ENCODE results near the gene SAXO2.
"Not testable (repeated sequence)": the region's sequence is repeated elsewhere in the genome, so short reads cannot be mapped to it uniquely, and the experiment has no call there.

The SAXO2 gene

DNA sequence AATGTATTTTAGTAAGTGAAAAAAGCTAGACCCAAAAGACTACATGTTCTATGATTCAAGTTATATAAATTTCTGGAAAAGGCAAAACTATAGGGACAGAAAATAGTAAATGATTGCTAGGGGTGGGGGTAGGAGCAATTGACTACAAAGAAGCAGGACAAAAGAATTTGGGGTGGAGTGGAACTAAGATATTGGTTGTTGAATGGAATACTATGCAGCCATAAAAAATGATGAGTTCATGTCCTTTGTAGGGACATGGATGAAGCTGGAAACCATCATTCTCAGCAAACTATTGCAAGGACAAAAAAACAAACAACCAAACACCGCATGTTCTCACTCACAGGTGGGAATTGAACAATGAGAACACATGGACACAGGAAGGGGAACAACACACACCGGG, 25.6 kb downstream of the SAXO2 start:
- not testable (repeated sequence) for DNase-seq

DNA sequence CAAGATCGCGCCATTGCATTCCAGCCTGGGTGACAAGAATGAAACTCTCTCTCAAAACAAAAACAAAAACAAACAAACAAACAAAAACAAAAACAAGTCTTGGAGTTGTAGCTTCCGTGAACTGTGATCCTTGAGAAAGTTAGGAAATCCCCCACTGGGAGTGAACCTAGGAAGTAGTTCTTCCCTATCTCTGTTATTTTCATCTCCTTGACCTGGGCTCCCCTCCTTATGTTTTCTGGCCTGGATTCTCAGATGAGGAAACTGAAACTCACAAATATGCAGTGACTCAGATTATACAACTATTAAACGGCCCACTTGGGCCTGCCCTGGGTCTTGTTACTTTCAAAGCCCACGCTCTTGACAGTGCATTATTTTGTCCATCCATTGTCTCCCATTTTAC, 29.7 kb downstream of the SAXO2 start:
- peak; percentile 50 to 64 (median 61) for DNase-seq

DNA sequence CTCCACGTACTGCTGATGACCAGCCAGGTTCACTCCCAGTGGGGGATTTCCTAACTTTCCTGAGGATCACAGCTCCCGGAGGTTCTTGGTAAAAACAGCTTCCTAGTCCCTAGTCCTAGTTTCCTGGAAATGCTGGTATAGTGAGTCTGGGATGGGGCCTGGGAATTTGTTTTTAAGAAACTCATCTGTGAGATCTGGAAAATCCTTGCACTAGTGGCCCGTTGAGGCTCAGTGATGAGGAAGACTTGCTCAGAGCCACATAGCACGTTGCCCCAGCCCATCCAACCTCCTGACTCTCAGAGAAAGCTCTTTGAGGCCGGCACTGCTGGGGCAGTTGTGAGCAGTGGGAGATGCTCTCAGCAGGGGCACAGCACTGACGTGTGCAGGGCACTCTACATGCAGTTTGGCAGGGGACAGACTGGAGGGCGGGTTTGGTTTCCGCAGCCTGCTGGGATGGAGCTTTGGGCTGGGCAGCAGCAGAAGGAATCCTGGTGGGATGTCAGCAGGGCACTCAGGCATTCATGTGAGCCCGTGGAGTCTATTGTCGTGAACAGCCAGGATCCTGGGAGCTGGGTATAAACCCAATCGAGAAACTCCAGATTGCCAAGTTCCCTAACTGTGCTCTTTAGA, 31.6 kb downstream of the SAXO2 start:
- no peak for DNase-seq

DNA sequence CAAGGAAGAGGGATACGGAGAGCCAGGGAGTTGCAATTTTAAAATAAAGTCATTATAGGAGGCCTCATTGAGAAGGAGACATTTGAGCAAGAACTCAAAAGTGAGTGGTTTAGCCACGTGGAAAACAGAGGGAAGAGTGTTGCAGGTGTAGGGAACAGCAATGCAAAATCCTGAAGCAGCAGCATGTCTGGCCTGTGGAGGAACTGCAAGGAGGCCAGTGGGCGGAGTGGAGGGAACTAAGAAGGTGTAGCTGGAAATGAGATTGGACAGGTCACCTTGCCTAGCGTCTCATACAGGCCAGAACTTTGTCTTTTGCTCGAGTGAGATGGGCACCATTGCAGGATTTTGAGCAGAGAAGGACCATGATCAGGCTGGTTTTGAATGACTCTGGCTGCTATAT, 34.9 kb downstream of the SAXO2 start:
- DNase-seq, result no peak

DNA sequence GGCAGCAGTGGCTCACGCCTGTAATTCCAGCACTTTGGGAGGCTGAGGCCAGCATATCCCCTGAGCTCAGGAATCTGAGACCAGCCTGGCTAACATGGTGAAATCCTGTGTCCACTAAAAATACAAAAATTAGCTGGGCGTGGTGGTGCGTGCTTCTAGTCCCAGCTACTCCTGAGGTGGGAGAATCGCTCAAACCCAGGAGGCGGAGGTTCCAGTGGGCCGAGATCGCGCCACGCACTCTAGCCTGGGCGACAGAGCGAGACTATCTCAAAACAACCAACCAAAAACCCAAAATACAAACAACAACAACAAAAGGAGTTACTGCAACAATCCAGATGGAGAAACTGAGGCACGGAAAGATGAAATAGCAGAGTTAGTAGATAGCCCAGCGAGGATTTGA, 35.4 kb downstream of the SAXO2 start:
- no peak for DNase-seq

DNA sequence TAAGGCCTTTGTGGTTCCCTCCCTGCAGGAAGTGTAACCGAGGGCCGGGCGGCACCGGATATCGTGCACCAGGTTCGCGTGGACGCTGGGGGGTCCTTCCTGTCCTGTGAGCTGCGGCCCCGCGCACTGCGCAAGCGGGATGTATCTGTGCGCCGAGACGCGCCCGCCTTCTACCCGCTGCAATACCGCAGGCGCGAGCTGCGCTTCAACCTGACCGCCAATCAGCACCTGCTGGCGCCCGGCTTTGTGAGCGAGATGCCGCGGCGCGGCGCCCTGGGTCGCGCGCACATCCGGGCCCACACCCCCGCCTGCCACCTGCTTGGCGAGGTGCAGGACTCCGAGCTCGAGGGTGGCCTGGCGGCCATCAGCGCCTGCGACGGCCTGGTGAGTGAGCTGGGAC, 35.9 kb downstream of the SAXO2 start:
- no peak for DNase-seq

DNA sequence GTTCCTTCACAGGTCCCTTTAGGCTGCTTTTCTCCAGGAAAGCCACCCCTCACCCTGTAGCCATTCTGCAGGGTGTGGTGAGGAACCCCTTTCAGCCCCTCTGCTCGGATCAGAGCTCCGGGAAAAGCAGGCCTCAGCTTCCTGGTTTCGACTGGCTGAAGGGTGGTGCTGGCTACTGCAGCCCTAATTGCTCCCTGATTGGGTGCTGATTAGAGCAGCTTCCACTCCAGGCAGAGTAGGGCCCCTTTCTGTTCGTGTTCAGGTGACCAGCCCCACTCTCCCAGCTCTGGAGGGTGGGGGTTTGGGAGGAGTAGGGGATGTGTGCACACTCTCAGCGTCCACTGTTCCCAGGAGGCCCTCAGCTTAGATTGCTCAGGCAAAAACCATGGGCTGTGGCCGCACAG, 36.9 kb downstream of the SAXO2 start:
- DNase-seq, result not testable (repeated sequence)

DNA sequence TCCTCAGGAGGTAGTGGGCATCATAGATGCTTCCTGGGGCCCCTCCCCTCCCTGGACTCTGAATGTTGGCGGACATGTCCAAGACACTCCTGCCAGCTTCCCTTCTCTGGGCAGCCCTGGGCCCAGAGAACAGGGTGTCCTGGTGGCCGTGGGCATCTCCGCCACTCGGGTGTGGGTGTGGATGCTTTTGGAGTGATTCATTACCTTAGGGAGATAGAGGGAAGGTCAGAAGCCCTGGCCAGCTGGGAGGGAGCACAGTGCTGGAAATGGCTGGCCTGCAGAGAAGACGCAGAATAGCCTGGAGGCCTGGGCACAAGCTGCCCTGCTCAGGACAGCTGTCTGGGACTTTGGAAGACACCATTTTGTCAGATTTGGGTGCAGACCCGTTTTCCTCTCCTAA, 37.7 kb downstream of the SAXO2 start:
- not testable (repeated sequence) for DNase-seq

DNA sequence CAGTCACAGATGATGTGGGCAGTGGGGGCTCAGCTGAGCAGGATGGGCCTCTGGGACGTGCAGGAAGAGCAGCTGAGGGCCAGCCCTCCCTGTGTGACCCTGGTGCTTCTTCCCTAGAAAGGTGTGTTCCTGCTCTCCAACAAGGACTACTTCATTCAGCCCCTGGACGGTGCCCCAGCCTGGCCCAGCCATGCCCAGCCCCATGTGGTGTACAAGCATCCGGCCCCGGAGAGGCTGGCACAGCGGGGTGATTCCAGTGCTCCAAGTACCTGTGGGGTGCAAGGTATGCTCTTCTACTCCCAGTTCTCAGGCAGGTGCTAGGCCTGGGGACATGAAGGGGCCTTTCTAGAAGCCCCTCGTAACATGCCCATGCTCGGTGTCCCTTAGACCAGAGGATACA, 38.3 kb downstream of the SAXO2 start:
- no peak for DNase-seq

DNA sequence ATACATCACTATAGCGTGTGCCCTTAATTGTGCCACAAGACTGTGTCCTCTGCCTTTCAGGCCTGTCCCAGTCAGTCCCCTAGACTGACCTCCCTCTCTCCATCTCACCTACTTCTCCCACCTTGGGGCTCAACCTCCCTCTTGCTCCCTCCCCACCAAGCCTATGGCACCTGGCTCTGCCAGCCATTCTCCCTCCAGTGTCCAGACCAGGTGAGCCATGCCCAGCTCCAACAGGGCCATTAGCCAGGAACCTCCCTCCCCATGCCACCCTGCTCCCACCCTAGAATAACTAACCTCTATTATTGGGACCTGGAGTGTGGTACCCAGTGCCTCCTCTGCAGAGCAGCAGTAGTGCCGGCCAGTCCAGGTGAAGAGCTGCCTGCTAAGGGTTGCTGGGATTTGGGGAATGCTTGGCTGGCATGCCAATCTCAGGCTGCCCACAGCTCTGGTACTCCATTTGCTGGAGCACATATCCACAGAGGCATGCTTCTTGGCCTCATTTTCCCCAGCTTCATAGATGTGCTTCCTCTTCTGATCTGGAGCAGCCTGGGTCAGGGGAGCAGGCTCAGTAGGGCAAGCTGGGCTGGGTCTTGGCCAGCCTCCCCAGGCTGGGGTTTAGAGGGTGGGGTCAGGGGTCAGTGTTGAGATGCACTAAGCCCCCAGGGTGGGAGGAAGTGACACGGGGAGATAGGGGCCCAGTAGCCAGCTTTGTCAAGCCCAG, 38.8 kb downstream of the SAXO2 start:
- DNase-seq, result no peak

DNA sequence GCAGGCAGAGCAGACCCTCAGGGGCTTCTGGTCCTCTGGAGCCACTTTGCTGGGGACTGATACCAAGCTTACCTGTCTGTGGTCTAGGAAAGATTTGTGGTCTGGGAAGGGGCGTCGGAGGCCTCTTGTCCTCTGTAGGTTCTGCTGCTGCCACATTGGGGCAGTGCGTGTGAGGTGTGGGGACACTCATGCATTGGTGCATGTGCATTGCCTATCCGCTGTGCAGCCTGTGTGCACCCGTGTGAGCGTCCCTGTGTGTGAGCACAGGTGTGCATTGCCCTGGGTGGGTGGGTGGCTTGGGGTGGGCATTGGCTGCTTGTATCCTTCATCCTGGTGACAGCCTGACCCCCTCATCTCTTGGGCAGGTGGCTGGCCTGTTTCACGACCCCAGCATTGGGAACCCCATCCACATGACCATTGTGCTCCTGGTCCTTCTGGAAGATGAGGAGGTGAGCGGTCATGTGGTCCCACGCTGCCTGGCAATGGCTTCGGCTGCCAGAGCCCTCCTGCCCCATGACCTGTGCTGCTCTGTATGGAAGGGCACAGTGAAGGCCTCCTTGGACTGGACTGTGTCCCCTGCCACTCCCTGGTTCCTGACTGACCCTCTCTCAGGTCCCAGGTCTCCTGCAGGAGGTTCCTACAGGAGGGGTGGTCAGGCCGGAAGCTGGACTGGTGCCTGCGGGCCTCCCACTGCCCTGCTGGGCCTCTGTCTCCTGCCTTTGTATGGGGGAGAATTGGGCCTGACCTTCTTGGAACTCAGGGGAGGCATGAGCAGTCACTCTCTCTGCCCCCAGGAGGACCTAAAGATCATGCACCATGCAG, 41.5 kb downstream of the SAXO2 start:
- DNase-seq, result no peak

DNA sequence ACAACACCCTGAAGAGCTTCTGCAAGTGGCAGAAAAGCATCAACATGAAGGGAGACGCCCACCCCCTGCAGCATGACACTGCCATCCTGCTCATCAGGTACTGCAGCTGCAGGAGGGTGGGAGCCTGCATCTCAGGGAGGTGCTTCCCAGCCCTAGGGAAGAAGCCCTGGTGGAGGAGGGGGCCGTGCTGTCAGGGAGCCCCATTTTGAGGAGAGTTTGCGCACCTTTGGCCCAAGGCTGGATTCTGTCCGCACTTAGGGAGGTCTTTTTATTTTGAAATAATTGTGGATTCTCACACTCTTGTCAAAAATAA, 42.1 kb downstream of the SAXO2 start:
- no peak for DNase-seq

DNA sequence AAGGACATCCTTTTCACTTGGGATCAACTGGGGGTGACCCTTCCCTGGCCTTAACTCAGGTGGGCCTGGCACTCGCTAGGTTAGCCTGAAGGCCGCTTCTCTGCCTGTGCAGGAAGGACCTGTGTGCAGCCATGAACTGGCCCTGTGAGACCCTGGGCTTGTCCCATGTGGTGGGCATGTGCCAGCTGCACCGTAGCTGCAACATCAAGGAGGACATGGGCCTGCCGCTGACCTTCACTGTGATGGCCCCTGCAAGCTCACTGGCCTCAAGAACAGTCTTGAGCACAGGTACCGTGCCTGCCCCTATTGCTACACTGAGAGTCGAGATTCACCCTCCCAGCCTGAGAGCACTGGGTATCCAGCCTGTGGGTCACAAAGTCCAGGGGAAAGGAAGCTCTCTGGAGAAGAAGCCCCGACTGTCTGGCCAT, 43.0 kb downstream of the SAXO2 start:
- no peak for DNase-seq

DNA sequence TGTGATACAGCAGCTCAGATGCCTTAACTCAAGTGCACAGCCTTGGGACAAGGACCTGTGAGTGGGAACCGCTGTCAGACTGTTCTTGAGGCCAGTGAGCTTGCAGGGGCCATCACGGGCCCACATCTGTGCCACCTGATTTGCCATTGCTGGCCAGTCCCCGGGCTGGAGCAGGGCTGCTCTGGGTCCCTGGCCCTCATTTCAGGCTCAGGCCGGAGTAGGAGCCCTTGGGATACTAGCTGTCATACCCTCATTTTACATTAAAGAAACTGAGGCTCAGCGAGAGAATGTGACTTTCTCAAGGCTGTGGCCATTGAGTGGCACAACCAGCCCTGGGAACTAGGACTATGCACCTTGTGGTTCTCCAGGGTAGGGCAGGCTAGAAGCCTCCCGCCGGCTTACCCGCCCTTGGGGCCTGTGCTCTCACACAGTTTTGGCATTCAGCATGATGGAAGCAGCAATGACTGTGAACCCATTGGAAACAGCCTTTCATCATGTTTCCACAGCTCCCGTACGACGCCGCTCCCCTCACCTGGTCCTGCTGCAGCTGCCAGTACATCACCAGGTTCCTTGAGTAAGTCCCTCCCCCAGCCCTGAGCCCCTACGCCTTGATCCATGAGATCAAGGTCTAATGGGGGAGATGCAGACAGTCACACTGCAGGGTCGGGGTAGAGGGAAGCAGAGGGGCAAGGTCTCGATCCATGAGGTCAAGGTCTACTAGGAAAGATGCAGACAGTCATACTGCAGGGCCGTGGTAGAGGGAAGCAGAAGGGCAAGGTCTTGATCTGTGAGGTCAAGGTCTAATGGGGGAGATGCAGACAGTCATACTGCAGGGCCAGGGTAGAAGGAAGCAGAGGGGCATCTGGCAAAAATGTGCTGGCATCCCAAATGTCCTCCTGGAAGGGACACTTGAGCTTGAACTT, 44.4 kb downstream of the SAXO2 start:
- DNase-seq, result no peak

DNA sequence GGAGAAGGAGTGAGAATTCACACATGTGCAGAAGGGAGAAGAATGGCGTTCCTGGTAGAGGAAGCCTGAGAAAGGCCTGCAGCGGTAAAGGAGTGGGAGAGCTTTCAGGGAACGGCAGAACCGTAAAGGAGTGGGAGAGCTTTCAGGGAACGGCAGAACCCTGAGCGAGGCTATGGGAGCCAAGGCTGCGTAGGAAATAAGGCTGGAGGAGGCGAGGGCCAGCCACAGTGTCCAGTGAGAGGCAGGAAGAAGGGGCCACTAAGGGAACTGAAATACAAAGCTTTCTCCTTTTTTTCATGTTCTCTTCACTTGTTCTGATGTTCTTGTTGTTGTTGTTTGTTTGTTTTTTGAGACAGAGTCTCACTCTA, 45.1 kb downstream of the SAXO2 start:
- DNase-seq, result no peak

DNA sequence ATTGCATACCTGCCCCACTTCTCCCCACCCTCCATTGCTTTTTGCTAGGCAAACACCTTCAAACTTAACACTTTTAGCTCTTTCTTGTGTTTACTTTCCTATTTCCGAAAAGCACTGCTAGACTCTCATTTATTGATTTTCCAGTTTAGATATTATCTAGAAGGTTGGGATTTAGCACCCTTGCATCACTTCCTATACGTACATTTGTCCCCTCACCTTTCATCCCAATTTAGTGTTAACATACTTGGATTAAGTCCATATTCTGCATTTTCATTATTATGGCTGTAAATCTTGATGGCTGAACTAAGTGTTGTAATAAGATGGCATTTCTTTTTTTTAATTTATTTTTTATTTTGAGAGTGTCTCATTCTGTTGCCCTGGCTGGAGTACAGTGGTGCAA, 47.2 kb downstream of the SAXO2 start:
- DNase-seq, result no peak

DNA sequence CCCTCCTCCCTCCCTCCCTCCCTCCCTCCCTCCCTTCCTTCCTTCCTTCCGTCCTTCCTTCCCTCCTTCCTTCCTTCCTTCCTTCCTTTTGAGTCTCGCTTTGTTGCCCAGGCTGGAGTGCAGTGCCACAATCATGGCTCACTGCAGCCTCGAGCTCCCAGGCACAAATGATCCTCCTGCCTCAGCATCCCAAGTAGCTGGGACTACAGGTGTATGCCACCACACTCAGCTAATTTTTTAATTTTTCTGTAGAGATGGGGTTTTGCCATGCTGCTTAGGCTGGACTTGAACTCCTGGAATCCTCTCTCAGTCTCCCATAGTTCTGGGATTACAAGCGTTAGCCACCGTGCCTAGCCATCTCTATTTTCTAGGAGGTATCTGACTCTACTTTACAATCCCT, 48.7 kb downstream of the SAXO2 start:
- DNase-seq, result not testable (repeated sequence)

DNA sequence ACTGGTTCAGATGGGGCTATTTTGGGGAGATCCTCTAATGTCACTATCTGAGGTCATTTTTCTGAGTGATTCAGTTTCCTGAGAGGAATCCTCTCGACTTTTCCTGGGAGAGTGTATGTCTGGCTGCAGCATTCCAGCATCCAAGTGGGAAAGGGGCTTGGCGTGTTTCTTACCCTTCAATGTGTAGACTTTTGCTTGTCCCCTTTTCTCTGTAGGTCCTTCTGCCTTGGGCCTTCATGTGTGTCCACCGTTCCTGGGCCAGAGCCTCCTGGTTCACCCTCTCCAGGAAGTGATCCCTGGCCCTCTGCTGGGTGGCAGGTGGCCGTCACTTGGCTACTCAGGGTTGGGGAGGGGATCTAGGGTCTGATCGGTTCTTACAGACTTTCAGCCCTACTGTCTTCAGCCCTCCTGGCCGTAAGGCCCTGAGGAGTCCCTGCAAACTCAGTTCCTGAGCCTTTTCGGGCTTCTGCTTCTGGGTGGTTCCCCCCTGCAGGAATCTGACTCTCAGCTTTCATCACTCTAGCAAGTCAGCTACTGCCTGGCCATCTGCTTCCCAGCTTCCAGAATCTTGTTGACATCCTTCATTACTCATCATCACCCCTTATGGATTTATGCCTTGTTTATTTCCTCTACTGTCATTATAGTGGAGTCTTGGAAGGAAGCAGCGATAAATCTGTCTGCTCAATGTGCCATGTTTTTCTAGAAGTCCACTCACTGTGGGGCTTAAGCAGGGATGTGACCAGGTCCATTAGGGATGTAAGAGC, 50.1 kb downstream of the SAXO2 start:
- DNase-seq, result no peak

DNA sequence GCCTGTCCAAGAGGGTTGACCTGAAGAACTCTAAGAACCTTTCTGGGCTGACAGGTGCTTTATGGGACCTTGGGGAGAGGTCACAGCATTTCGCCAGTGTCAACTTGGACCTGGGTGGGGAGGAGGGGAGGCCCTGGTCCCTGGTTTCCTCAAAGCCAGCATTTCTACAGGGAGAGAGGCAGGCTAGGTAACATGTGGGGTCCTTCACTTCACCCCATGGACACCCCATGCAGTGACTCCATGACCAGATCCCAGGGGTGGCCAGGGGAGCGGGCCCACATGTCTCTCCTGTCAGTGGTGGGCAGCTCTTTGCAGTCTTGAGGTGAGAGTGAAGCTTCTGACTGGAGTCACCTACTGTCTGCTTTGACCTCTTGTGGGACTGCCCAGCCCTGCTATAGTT, 50.8 kb downstream of the SAXO2 start:
- no peak for DNase-seq

DNA sequence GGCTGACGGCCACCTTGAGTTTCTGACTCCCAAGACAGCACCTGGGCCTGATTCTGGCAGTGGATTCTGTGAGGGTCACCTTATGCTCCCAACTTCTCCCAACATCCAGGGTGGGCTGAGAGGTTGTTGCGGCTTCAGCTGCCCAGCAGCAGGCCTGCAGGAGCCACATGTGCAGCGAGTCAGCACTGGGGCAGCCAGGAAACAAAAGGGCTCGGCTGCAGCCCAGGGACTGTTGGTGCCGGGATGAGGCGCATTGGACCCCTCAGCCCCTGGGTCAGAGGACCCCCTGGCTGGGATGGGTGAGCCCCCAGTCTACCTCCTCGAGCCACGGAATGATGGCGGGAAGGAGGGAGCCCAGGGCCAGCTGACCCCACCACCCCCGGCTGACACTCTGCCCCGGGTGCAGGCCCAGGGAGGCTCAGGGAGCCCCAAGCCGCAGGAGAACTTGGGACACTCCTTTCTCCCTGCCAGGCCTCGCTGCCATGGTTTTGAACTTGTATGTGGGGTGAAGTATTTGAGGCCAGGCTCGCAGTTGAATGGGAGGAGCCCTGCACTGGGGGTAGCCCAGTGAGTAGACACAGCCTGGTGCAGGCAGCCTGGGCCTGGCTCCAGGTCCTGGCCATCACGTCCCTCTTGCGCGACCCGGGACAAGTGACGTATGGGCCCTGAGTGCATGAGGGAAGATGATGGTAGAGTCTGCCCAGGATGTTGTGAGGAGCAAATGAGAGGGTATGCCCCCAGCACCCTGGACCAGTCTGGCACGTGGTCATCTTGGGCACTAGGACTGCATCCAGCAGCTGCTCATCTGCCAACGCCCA, 51.5 kb downstream of the SAXO2 start:
- not testable (repeated sequence) for DNase-seq

DNA sequence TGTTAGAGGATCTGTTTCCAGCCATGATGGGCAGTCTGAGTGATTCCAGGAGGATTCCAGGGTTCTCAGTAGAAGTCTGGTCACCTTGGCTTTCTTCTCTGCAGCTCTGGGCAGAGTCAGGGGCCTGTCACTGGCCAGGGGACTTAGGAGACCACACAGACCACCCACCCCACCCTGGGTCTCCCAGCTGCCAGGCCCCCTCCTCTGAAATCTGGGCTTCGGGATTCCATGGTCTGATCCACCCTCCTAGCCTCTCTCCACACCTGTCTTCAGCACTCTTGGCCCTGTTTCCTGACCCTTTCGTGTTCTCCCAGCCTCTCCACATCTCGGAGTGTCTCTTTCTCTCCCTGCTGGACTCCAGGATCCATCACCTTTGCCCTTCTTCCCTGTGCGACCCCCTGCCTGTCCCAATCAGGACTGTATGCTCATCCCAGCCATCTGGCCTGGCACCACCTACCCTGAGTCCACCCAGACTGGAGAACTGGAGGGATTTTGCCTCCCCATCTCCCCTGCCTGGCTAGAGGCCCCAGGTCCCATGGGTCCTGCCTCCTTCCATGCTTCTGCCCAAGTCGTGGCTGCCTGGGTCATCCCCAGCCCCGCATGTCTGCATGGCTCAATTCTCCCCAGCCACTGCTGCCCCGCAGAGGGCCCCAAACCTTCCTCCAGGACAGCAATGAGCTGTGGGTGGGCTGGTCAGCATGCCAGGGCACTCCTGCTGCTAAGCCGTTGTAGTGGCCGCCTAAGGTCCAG, 52.3 kb downstream of the SAXO2 start:
- no peak for DNase-seq
